A549 (cell line): ENCODE data around the gene TASOR2.

Experiments
- CHD4 ChIP-seq: fragments of 200-600 bp; sonication (generic); IDR thresholded peaks from 2 replicates; pipeline ENCODE4 v1.6.1; 2016; ENCODE audit warnings: antibody characterized with exemption, mild to moderate bottlenecking, borderline replicate concordance
- CTCF ChIP-seq: fragments of >200 bp; sonication (Bioruptor Twin); formaldehyde crosslinking; IDR thresholded peaks from 3 replicates; pipeline ENCODE4 v1.5.1; 2016
- E2F6 ChIP-seq: IDR thresholded peaks from 2 replicates; pipeline ENCODE4 v1.6.1; 2012; ENCODE audit warnings: low read depth, borderline replicate concordance
- EP300 ChIP-seq, 2 experiments: fragments of >200 bp; sonication (Bioruptor Twin); formaldehyde crosslinking; IDR thresholded peaks; 2 replicates in 1 of 2; 3 replicates in 1 of 2; pipeline ENCODE4 v1.6.1; 2016 to 2017
- ESRRA ChIP-seq: fragments of 150-350 bp; IDR thresholded peaks from 2 replicates; pipeline ENCODE4 v1.6.1; 2014; ENCODE audit warnings: mild to moderate bottlenecking, low read length, borderline replicate concordance
- JUNB ChIP-seq: fragments of >200 bp; sonication (Bioruptor Twin); formaldehyde crosslinking; IDR thresholded peaks from 2 replicates; pipeline ENCODE4 v1.6.1; 2016
- MAFK ChIP-seq: fragments of 450-650 bp; IDR thresholded peaks from 2 replicates; pipeline ENCODE4 v1.6.1; 2014; ENCODE audit not compliant: partially characterized antibody
- PHF8 ChIP-seq: fragments of 200-600 bp; sonication (generic); IDR thresholded peaks from 2 replicates; pipeline ENCODE4 v1.6.1; 2016; ENCODE audit warnings: low read depth, mild to moderate bottlenecking, antibody characterized with exemption, moderate library complexity, borderline replicate concordance
- POLR2A ChIP-seq: IDR thresholded peaks from 2 replicates; pipeline ENCODE4 v1.6.1; 2012; ENCODE audit warnings: mild to moderate bottlenecking, low read length
- REST ChIP-seq: fragments of 200-600 bp; sonication (generic); IDR thresholded peaks from 2 replicates; pipeline ENCODE4 v1.6.1; 2016; ENCODE audit warnings: antibody characterized with exemption, mild to moderate bottlenecking, moderate library complexity
- RNF2 ChIP-seq: fragments of 200-600 bp; sonication (generic); IDR thresholded peaks from 2 replicates; pipeline ENCODE4 v1.6.1; 2016; ENCODE audit warnings: low read depth, mild to moderate bottlenecking, antibody characterized with exemption, moderate library complexity, borderline replicate concordance
- ZFP36 ChIP-seq: fragments of 450-650 bp; IDR thresholded peaks from 2 replicates; pipeline ENCODE4 v1.6.1; 2014; ENCODE audit warnings: borderline replicate concordance; ENCODE audit not compliant: partially characterized antibody
- ZSCAN20 ChIP-seq: fragments of 250-450 bp; sonication (Bioruptor Pico); IDR thresholded peaks from 2 replicates; pipeline ENCODE4 v1.8.0; 2022; ENCODE audit warnings: mild to moderate bottlenecking, moderate library complexity

GRCh38 chr10:5710859-5711258 is 26.2 kb downstream of the TASOR2 start:
- TF ChIP-seq ZSCAN20 (CRISPR knock-in tag) = no peak
- TF ChIP-seq REST = no peak
- TF ChIP-seq CTCF = no peak
- no peak for TF ChIP-seq PHF8
- TF ChIP-seq RNF2 = no peak
- no peak for TF ChIP-seq POLR2A
- no peak for TF ChIP-seq EP300 (IDR thresholded peaks at IDR 0.05)
- TF ChIP-seq ESRRA = no peak
- TF ChIP-seq ZFP36 = no peak
- TF ChIP-seq E2F6 = no peak
- TF ChIP-seq CHD4 = no peak
- no peak for TF ChIP-seq MAFK
- no peak for TF ChIP-seq JUNB
